GM18907 (cell line): Measurements from ENCODE around the gene PLD1.

Experiments used
- ATAC-seq: cut with Tn5 transposase; IDR thresholded peaks from one replicate; pipeline ENCODE4 v1.9.1; 2021; ENCODE audit warnings: mild to moderate bottlenecking, moderate library complexity; ENCODE audit not compliant: unreplicated experiment

Gene PLD1

GRCh38 chr3:171801738-171802589 lies 8.3 kb downstream of the PLD1 start:
- no peak for ATAC-seq

GRCh38 chr3:171799501-171799900 lies 10.8 kb downstream of the PLD1 start:
- ATAC-seq, result no peak

GRCh38 chr3:171797873-171798272 lies 12.4 kb downstream of the PLD1 start:
- ATAC-seq, result no peak

- peak; percentile 84 for ATAC-seq
Measured at GRCh38 chr3:171797265-171797679, 13.0 kb downstream of the PLD1 start.

GRCh38 chr3:171796625-171797264 lies 13.5 kb downstream of the PLD1 start:
- ATAC-seq, result peak; percentile 1

- ATAC-seq, result no peak
Measured at GRCh38 chr3:171792531-171792930, 17.8 kb downstream of the PLD1 start.

- ATAC-seq, result no peak
Measured at GRCh38 chr3:171791692-171792076, 18.6 kb downstream of the PLD1 start.

GRCh38 chr3:171790898-171791691 lies 19.2 kb downstream of the PLD1 start:
- no peak for ATAC-seq

GRCh38 chr3:171790574-171790897 lies 19.7 kb downstream of the PLD1 start:
- ATAC-seq, result no peak

- no peak for ATAC-seq
Measured at GRCh38 chr3:171789759-171790505, 20.4 kb downstream of the PLD1 start.

GRCh38 chr3:171788546-171789351 lies 21.5 kb downstream of the PLD1 start:
- ATAC-seq, result no peak

- ATAC-seq, result no peak
Measured at GRCh38 chr3:171786997-171787396, 23.3 kb downstream of the PLD1 start.

GRCh38 chr3:171784937-171785336 lies 25.3 kb downstream of the PLD1 start:
- ATAC-seq, result no peak

- ATAC-seq, result no peak
Measured at GRCh38 chr3:171784387-171784786, 25.9 kb downstream of the PLD1 start.

GRCh38 chr3:171783626-171784025 lies 26.7 kb downstream of the PLD1 start:
- no peak for ATAC-seq

GRCh38 chr3:171783086-171783485 lies 27.2 kb downstream of the PLD1 start:
- no peak for ATAC-seq

GRCh38 chr3:171782617-171783016 lies 27.7 kb downstream of the PLD1 start:
- no peak for ATAC-seq

GRCh38 chr3:171781711-171782127 lies 28.6 kb downstream of the PLD1 start:
- no peak for ATAC-seq

GRCh38 chr3:171778493-171778892 lies 31.8 kb downstream of the PLD1 start:
- ATAC-seq, result no peak

GRCh38 chr3:171777596-171777995 lies 32.7 kb downstream of the PLD1 start:
- no peak for ATAC-seq
